Activated CD4-positive, alpha-beta T cell treated with anti-CD3 and anti-CD28 coated beads for 48 hours (primary cell): ENCODE measurements around the gene SLC22A16.

Experiments
- DNase-seq: peaks from one replicate; pipeline ENCODE4 v3.0.0-alpha.2; 2020

Gene SLC22A16

DNA sequence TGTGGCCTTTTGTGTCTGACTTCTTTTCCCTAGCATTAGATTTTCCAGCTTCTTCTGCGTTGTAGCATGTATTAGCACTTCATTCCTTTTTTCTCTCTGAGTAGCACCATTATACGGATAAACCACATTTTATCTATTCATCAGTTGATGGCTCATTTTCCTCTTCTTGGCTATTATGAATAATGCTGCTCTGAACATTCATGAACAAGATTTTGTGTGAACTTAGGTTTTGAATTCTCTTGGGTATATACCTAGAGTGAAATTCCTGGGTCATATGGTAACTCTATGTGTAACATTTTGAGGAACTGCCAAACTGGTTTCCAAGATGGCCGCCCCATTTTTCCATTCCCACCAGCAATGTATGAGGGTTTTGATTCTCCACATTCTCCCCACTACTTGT lies 28.7 kb downstream of the SLC22A16 start:
- no peak for DNase-seq

DNA sequence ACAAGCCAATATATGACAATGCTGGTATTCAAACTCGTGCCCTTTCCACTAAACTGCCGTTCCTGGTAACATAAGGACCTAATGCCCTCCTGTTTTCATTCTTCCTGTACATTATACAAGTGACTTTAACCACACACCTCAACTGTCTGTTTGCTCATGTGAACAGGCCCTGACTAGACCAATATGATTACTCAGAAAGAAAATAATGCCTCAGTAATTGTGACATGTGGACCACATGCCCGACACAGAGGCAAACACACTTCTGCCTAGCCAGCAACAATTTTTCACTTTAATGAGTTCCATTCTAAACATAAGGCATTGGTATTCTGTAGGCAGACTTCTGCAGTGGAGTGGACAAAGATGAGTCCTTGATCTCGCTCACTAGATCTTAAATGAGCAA lies 30.0 kb downstream of the SLC22A16 start:
- DNase-seq: no peak

DNA sequence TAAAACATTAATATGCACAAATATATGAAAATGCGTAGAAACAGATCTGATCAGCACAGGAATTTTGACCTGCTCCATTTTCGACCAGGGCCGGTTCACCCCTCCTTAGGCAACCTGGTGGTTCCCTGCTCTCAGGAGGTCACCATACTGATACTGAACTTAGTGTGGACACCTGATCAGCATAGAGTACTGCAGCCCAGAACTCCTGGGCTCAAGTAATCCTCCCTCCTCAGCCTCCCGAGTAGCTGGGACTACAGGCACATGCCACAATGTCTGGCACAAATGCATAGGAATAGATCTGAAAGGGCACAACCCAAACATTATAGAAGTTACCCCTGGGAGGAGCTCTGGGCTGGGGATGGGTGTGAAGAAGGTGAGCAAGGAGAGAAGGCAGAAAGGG lies 36.4 kb downstream of the SLC22A16 start:
- DNase-seq: no peak

DNA sequence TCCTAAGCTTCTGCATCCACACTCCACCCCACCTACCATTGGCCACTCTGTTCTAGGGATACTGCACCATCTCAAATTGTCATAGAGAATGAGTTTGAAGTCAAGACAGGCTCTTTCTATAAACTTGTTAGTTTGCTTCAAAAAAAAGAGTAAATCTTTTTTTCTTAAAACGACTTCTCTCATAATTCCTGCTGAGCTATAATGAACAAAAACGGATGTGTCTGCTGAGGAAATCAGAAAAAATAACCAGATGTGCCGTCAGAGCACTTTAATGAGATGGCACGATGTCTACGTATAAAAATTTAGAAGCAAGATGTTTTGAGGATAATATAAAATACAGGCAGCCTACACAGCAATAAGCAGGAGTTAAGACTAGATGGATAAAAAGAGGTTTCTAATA lies 37.1 kb downstream of the SLC22A16 start:
- DNase-seq: no peak

DNA sequence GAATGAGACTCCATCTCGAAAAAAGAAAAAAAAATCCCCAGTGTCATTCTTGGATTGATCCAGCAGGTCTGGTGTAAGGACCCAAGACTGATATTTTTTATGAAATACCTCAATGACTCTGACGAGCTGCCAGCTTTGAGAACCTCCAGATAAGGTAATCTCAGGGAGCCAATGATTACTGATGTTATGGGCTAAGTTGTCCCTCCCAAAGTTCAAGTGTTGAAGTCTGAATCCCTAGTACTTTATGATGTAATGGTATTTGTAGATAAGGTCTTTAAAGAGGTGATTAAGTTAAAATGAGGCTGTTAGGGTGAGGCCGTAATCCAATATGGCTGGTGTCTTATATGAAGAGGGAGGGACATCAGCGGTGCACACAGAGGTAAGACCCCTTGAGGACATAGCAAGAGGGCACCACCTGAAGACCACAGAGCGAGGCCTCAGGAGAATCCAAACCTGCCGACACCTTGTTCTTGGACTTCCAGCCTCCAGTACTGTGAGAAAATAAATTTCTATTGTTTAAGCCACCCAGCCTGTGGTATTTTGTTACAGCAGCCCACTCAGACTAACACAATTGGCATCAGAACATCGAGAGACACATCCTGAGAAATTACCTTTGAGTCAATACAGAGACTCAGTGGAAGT lies 41.3 kb downstream of the SLC22A16 start:
- DNase-seq: no peak

DNA sequence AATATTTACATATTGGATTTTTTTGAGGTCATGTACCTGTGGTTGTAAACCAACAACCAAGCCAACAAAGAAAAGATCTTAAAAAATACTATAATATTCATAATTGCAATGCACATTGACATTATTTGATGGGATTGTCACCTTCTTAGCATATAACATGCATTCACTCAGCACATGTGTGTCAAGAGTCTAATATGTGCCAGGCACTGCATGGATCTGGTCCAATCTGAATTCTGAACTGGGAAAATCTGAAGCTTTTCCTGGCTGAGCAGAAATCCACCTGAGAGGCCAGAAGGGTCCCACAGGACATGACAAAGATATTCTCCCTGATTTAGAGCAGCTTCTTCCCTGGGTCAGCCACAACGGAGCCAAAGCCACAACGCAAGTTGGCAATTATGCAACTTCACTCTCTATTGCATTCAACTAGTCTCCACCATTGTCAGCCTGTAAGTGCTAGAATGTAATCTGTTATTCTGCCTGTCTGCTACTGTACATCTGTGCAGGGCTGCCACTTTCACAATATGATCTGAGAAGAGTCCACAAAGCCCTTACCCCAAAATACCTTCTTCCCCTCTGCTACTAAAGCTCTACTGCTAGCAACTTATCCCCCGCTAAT lies 44.0 kb downstream of the SLC22A16 start:
- no peak for DNase-seq

DNA sequence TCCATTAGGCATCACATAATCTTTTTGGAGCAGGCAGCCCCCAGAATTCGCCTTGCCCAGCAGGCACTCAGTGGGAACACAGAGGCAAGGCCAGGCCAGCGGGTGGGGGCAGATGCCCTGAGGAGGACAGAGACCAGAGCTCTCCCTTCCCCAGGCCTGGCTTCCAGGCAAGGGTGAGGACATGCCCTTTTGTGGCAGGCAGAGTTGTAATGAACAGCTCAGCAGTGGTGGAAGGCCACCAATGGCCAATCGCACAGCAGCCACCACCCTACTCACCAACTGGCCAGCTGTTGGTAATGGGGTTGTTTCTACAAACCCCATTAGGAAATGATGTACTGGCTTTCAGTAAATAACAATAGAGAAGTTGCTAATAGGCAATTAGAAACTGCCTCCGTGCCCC lies 45.7 kb downstream of the SLC22A16 start:
- no peak for DNase-seq

DNA sequence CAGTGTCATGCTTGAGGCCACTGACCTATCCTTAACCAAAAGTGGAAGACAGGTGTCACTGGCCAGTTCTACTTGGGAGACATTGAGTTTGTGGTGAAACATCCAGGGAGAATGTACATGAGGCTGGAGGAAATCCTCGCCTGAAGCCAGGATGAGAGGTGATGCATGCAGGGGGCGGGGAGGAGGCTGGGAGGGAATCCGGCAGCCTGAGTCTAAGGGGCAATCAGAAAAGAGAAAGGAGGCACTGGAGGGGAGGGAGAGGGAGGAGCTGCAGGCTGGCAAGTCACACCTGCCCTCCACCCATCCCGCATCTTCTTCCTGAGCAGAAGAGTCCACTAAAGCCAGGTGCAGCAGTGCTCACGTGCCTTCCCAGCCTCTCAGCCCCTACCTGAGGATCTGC lies 46.2 kb downstream of the SLC22A16 start:
- no peak for DNase-seq

DNA sequence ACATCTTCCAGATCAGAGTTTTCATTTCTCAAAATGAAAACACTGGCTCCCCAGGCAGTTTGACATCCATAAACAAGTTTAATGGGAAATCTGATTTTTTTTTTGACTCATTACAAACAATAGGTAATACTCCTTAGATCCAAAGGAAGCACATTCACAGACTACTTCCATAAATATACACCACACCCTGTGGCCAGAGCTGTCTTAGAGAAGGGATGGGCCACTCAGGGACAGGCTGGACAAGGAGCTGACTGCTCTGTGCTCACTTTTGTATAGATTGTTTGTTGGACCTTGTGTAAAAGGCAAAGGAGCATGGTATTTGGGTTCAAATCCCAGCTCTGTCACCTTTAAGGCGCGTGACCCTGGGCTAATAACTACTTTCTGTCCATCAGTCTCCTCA lies 48.3 kb downstream of the SLC22A16 start:
- no peak for DNase-seq

DNA sequence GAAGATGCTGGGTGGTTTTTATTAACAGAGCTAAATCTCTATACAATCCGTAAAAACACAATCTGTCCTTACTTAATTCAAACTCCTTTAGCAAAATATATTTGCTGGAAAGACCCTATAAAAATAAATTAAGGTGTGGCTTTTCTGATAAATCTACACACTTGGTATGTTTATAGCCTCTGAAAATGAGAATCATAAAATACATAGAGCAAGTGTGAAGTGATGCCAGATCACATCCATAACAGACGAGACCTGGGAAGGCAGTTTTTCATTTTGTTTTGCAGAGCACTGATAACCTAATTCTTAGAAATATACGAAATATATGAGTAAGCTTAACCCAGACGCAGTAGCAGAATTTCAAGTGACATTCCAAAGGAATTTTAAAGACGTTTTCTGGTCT lies 50.6 kb downstream of the SLC22A16 start:
- DNase-seq: no peak

DNA sequence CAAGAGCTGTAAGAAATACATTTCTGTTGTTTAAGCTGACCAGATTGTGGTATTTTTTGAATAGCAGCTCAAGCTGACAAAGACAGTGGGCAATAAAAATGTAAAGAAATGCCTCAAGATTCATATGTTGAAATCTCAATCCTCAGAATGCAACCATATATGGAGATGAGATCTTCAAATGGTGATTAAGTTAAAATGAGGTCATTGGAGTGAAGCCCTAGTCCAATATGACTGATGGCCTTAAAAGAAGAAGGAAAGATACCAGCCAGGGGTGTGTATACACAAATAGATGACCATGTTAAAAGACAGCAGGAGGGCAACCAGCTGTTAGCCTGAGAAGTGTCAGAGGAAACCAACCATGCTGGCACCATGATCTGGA lies 54.0 kb downstream of the SLC22A16 start:
- no peak for DNase-seq

DNA sequence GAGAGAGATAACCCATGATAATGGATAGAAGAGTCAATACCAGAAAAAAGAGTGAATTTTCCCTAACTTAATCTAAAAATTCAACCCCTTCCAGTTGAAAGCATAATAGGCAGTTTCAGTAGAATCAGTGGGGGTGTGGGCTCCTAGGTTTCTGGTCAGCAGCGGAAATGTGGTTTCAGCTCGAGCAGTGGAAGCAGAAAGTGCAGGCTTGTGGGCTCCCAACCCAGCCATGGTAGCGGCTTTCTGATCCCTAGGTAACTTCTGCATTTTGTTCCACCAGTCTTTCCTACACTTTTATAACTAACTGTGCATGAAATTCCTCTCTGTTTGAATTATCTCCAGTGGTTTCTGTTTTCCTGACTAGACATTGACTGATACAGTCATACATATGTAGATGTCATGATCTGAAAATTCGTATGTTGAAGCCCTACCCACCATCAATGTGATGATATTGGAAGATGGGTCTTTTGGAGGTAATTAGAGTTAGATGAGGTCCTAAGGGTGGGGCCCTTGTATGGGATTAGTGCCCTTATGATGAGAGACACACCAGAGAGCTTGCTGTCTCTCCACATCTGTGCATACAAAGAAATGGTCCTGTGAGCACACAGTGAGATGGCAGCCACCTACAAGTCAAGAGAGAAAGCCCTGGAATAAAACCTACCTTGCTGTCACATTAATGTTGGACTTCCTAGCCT lies 54.5 kb downstream of the SLC22A16 start:
- no peak for DNase-seq

DNA sequence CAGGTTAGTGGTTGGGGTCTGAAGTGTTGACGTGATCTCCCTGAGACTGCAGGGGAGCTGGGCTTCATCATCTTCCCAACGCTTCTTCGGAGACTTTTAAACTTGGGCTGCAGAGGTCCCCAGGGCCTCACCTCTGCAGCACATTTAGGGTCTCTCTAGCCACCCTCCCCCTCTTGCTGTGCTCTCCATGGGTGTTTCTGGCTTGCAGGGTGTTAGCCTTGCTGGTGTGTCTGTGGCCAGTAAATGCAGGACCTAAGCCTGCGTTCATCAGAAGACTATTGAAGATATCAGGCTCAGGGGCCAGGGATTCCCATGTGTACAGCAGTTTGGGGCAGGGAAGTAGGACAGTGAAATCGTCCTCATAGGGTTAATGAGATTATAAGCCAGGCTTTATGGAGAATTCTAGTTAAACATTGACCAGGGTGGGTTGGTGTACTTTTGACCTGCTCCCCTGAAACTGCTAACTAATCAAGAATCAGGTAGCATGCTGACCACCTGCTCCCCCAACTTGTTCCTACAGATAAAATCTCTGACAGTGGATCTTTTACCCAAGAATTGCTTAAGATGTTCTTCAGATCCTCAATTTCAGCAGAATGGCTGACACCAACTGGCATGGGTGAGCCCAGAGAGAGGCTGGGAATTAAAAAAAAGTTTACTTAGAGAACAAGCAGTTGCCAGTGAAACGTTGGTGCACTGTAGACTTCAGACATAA lies 57.2 kb downstream of the SLC22A16 start:
- no peak for DNase-seq

DNA sequence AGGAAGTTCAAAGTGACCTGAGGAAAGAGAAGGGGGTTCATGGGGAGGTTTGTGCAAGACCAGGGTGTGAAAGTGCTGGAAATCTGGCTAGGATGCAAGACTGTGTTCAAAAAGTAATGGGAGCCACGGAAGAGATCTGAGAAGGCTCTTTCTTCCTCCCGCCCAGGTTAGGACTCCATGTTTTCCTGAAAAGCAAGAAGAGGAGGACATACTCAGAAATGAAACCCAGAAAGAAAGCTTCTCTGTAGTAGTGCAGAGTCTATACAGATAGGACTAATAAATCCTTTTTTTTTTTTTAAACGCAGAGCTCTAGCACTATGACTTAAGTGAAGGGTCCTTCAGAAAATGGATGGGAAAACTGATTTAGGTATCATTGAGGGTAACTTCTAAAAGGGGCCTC lies 57.8 kb downstream of the SLC22A16 start:
- DNase-seq: no peak

DNA sequence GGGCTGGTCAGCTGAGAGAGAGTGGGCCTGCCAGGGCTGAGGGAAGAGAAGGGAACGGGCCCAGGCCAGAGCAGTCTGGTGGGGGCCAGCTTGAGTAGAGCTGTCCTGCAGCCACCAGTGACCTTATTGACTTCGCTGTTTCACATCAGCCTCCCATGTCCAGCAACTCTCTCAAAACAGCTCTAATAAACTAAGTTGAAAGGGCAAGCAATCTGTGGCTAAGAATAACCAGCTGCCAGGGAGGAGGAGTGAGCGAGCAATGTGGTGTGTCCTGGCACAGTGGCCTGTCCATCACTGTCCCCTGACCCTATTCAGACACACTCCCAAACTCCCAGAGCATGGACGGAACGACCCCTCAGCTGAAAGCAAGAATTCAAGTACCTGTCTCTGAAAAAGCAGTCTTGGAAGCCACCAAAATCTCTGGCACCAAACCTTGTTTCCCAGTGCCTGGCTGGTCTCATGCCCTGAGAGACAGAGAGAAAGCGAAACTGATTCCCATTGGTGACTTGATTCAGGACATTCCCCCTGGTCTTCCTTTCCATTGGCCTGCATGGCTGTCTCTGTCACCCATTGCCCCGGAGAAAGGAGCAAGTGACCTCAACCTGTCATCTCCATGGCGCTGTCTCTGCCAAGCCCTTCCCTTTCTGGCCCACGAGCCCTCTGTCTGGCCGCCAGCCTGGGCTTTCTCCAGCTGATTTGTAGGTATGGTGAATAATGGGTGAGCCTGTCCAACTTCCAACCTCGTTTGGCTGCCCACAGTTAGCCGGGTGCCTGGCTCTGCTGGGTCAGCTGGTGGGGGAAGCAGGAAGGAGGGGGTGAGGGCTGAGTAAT lies 61.1 kb downstream of the SLC22A16 start, which contains the start of gene DDO:
TSS of gene DDO (minus strand) at position 490 of the 831 bp plus-strand sequence. CDS start 2,113 bp downstream, outside the sequence.
- no peak for DNase-seq

DNA sequence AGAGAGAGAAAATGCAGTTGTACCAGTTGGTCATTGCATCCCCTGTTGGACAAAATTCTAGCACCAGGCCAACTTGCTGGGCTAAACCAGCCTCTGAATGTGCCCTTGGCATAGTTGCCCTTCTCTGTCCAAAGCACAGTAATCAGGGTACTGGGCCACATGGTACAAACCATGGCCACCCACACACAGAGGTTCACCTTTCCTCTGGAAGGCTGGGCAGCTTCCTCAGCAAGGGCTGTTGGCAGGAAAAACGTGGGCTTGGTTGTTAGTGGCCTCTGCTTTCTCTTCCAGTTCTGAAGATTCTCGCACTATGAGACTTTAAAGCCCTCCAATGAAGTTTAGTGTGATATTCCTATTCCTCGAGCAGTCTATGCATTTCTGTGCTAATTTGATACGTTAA lies 61.7 kb downstream of the SLC22A16 start:
- DNase-seq: no peak

DNA sequence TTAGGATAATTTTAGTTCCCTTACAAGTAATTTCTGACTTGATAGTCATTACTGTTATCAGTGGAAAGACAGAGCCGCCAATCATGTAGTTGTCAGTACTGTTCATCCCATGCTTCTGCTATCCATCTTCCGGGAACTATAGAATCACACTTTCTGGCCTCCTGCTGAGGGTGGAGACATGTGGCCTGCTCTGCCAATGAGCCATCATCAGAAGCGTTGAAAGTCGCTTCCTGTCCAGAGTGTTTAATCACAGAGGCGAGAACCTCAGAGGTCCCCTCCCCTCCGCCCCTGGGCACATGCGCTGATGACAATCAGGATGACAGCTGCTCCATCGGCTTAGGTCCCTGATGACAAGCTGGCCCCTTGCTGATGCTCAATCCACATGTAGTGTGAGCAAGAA lies 64.1 kb downstream of the SLC22A16 start:
- DNase-seq: no peak

DNA sequence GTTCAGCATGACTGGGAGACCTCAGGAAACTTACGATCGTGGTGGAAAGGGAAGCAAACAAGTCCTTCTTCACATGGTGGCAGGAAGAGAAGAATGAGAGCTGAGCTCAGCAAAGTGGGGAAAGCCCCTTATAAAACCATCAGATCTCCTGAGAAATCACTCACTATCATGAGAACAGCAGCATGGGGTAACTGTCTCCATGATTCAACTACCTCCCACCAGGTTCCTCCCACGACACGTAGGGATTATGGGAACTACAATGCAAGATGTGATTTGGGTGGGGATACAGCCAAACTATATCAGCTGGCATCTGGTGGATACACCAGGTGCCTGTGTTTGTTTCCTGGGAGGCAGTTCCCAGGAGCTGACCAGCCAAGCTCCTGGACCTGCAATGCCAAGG lies 65.9 kb downstream of the SLC22A16 start:
- DNase-seq: no peak

DNA sequence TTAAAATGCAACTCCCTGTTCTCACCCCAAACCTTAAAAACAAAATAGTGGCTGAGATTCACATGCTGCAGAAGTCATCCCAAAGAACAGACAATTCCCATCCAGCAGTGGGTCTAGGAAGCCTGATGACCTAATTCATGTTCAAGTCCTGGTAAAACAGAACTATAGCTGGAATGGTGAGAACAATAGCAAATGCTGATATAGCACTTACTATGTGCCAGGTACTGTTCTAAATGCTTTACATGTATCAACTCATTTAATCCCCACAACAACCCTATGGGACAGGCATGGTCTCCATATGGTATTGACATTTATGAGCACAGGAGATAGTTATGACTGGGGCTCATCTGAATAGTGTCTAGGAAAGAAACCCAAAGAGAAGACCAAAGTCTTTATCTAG lies 66.6 kb downstream of the SLC22A16 start:
- DNase-seq: no peak

DNA sequence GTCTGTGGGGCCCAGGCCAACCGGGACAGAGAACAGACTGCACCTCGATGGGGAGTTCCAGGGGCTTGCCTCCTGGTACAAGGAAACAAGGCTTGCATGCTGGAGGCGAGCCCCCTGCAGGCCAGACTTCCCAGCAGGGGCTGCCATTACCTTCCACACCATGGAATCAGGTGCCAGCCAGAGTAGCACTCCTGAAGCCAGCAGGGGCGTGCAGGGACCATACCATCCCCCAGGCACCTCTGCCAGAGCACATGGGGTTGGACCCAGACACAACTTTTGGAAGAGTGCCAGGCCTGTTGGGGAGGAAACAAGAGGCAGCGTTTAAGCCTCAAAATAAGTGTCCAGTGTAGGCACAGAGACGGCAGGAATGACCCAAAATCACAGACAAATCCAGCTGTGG lies 67.5 kb downstream of the SLC22A16 start:
- no peak for DNase-seq

DNA sequence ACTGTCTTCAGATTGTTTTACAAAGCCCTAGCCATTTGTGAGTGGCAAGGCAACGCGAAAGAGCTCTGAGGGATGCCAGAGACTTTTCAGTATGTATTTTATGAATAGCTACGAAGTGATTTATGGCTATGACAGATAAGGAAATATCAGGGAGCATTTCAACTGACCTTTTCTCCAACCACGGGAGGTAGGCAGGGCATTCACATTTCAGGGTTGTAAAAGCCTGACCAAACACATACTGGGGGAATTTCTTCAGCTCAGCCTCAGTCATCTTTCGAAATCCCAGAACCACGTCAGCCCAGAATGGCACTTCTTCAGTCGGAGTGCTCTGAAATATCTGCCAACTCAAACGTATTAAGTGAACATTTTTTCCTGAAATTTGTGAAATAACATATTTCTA lies 71.8 kb downstream of the SLC22A16 start:
- DNase-seq: no peak

DNA sequence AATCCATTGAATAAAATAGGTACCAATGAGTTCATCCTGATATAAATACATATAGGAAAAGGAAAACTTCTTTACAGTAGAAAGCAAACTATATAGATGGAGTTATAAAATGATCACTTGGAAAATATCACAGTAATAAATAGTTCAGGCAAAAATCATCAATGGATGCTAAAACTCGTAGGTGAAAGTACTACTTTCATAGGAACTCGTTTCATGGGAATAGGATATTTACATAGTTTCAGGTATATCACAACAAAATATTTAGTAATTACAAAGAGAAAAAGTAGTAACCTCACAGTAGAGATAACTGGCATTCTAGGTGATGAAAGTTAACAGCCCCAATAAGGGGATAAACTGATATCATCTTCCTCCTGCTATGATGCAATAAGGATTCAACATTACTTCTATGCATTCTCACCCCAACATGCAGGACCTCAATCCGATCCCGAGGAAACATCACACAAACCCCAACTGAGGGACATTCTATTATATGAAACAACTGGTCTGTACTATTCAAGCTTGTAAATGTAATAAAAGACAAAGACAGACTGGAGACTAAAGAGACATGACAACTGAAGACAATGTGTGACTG lies 74.7 kb downstream of the SLC22A16 start:
- DNase-seq: no peak

DNA sequence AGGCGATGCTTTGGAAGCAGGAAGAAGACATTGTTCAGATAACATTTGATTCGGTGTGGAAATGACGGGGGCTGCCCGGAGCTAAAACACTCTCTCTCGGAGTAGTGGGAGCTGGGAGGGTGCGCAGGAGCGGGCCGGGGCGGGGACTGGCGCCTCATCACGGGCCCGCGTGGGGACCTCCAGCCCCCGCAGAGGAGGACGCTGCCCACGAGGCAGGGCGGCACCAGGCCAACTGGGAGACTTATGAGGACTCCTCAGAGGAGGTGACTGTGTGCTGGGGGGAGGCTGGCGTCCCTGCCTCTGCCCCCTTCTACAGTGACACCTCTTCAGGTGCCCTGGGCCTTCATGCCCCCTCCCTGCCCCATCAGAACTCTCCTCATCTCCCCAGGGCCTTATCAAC lies 76.2 kb downstream of the SLC22A16 start:
- no peak for DNase-seq
